Body of pancreas (tissue), 4 donors: Measurements from ENCODE around the gene FSTL1. TPM values are rescaled to one million over a fixed set of nuclear protein-coding genes. Genes with fewer than 3 reads are reported as not detected.

Experiments
- ATAC-seq: fragments of 150-250 bp; one replicate; pipeline ENCODE4 v1.9.1; 2016
- DNase-seq, 4 donors: peaks; one replicate each; pipeline ENCODE4 v3.0.0-alpha.2; 2019
- H3K27ac ChIP-seq, 4 donors: fragments of 200-600 bp; sonication (generic); 1 replicate in 3 of 4; 2 replicates in 1 of 4; pipeline versions ENCODE4 v1.5.1 to v1.6.1; 2016 to 2019; ENCODE audit warnings: mild to moderate bottlenecking in 1 of 4, mixed read lengths in 1 of 4, moderate library complexity in 1 of 4
- H3K27me3 ChIP-seq, 2 donors: fragments of 200-600 bp; sonication (generic); one replicate each; pipeline ENCODE4 v1.6.0; 2016; ENCODE audit warnings: mild to moderate bottlenecking in 1 of 2
- H3K36me3 ChIP-seq, 2 donors: fragments of 200-600 bp; sonication (generic); replicated peaks in 1 of 2; 2 replicates each; pipeline ENCODE4 v1.5.1; 2016; ENCODE audit warnings: low read depth in 2 of 2; ENCODE audit not compliant: insufficient read depth in 1 of 2
- H3K4me1 ChIP-seq: fragments of 200-600 bp; sonication (generic); one replicate; pipeline ENCODE4 v1.6.0; 2016
- H3K4me3 ChIP-seq, 2 donors: fragments of 200-600 bp; sonication (generic); 1 replicate in 1 of 2; 2 replicates in 1 of 2; pipeline ENCODE4 v1.5.1; 2016 to 2019
- H3K9me3 ChIP-seq, 3 donors: fragments of 200-600 bp; sonication (generic); 1 replicate in 2 of 3; 2 replicates in 1 of 3; pipeline ENCODE4 v1.5.1; 2016
- CTCF ChIP-seq, 7 experiments: fragments of 450-650 bp in 4 of 7; fragments of 200-600 bp in 3 of 7; sonication (generic) in 3 of 7; IDR thresholded peaks; one replicate each; pipeline ENCODE4 v1.5.1; 2016 to 2019; ENCODE audit warnings: antibody characterized with exemption in 7 of 7
- POLR2A ChIP-seq, 3 donors: fragments of 450-650 bp; IDR thresholded peaks; one replicate each; pipeline ENCODE4 v1.6.1; 2016; ENCODE audit warnings: antibody characterized with exemption in 3 of 3, mild to moderate bottlenecking in 2 of 3
- WGBS, 2 donors: methylation state at CpG; one replicate each; pipeline ENCODE4 v1.1.5; 2017; 5-methylcytosine and 5-hydroxymethylcytosine counted together
- intact Hi-C: fragments of 100-400 bp; cut with DNase I; formaldehyde crosslinking; loops from one replicate; pipeline ENCODE4 v1.15.1; 2023
- total RNA-seq, 2 donors: library from RNA; depleted of rRNA; stranded (reverse); fragments of >200 nt; gene quantifications; one replicate each; pipeline ENCODE4 v1.1.0, GENCODE V29; 2016

FSTL1 gene
- total RNA-seq, 2 donors from 2014 or later: 55.0 to 82.2 TPM

- intact Hi-C loops: no loop called here
- no peaks in the 10 kb centered on the region for H3K36me3 ChIP-seq
- peaks cover 20% of the 10 kb centered on the region for H3K4me1 ChIP-seq
- H3K27me3 ChIP-seq: no peaks in the 10 kb centered on the region
- TF ChIP-seq CTCF (IDR thresholded peaks at IDR 0.05) (no peak), POLR2A (IDR thresholded peaks at IDR 0.05) (no peak)
- DNase-seq: no peak
- peak overlapping the region in 1 of 4 donors; percentile 29 for H3K27ac ChIP-seq
- 62 to 67% methylated on average over 5 of the region's 5 CpGs for WGBS, 2 donors
- no peaks in the 10 kb centered on the region for H3K9me3 ChIP-seq
- H3K4me3 ChIP-seq: no peak overlapping the region
- ATAC-seq: no peak
These were observed 25.7 kb downstream of the FSTL1 start for GRCh38 chr3:120424976-120425570.

DNA sequence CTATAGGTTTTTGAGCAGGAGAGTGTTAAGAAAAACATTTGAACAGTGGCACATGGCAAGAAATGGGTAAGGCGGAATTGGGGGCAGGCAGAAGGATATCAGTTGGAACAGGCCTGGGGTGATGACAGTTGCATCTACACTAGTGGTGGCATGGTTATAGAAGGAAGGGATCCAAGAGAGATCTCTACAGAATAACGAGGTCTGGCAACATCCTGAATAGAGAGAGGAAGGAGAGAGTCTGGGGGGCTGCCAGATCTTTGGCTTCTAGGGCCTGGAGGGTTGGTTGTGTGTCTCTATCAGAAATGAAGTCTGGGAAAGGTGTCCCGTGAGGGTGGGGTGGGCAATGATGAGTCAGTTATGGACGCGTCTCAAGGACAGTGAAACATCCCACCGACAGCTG, 26.3 kb downstream of the FSTL1 start:
- peaks cover 20% of the 10 kb centered on the region for H3K4me1 ChIP-seq
- intact Hi-C loops: no loop called here
- no peaks in the 10 kb centered on the region for H3K27me3 ChIP-seq
- no peak for DNase-seq
- no peak for ATAC-seq
- H3K27ac ChIP-seq: no peak overlapping the region
- 75 to 79% methylated on average over 6 of the region's 6 CpGs for WGBS, 2 donors
- no peaks in the 10 kb centered on the region for H3K36me3 ChIP-seq
- H3K4me3 ChIP-seq: no peak overlapping the region
- no peaks in the 10 kb centered on the region for H3K9me3 ChIP-seq
- no peak for TF ChIP-seq POLR2A (IDR thresholded peaks at IDR 0.05)
- TF ChIP-seq CTCF (IDR thresholded peaks at IDR 0.05): no peak

DNA sequence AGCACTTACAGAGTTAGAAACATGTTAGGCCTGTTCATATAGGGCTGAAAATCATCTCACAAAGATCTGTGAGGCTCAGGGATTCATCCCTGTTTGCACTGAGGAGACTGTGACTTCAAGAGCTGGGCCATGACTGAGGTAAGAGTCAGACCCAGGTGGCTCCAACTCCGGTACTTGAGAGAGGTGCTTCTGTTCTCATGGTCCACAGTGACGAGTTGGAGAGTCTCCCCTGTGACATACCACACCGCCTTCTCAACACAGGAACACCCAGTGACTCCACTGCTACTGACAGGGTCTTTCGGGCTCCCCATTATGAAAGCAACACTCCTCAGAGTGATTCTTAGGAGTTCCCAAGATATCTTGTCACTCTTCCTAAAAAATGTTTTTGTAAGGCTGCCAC, 27.4 kb downstream of the FSTL1 start:
- Histone ChIP-seq H3K36me3 (no peaks in the 10 kb centered on the region), H3K4me1 (peaks cover 29% of the 10 kb centered on the region), H3K4me3 (no peak overlapping the region), H3K27me3 (no peaks in the 10 kb centered on the region), H3K9me3 (no peaks in the 10 kb centered on the region), H3K27ac (no peak overlapping the region)
- WGBS, 2 donors: 77 to 85% methylated on average over 4 of the region's 4 CpGs
- DNase-seq (no peak), ATAC-seq (no peak)
- TF ChIP-seq CTCF (IDR thresholded peaks at IDR 0.05): no peak
- TF ChIP-seq POLR2A (IDR thresholded peaks at IDR 0.05): no peak
- intact Hi-C loops: no loop called here

DNA sequence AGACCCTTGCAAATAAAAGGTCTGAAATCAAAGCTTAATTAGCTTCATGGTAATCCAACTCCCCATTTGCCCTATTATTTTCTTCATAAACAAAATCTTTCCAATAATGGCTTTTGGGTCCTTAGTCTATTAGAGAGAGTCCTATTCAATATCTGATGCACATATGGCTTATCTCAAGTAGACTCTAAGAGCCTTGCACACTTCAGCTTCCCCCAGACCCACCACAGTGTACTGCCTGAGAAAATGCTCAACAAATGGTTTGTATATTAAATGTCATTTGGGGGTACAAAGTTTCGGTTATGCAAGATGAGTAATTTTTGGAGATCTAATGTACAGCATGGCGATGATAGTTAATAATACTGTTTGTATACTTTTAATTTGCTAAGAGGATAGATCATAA, 28.9 kb downstream of the FSTL1 start:
- 89% methylated on average over 2 of the region's 2 CpGs for WGBS, 2 donors
- Histone ChIP-seq H3K27me3 (no peaks in the 10 kb centered on the region), H3K4me3 (no peak overlapping the region), H3K4me1 (peaks cover 40% of the 10 kb centered on the region), H3K36me3 (no peaks in the 10 kb centered on the region), H3K9me3 (no peaks in the 10 kb centered on the region), H3K27ac (peak overlapping the region in 1 of 4 donors; percentile 34)
- intact Hi-C loops: no loop called here
- DNase-seq: no peak
- no peak for TF ChIP-seq CTCF (IDR thresholded peaks at IDR 0.05)
- TF ChIP-seq POLR2A (IDR thresholded peaks at IDR 0.05): no peak
- no peak for ATAC-seq

- H3K9me3 ChIP-seq: no peaks in the 10 kb centered on the region
- intact Hi-C loops: no loop called here
- H3K4me3 ChIP-seq: no peak overlapping the region
- peak overlapping the region in 3 of 4 donors; percentile 30 to 36 (median 34) for H3K27ac ChIP-seq
- peak in 3 of 7 experiments; percentile 11 to 18 (median 15) for TF ChIP-seq CTCF (IDR thresholded peaks at IDR 0.05)
- no peak for TF ChIP-seq POLR2A (IDR thresholded peaks at IDR 0.05)
- no peak for ATAC-seq
- no peaks in the 10 kb centered on the region for H3K36me3 ChIP-seq
- no peaks in the 10 kb centered on the region for H3K27me3 ChIP-seq
- no peak for DNase-seq
- H3K4me1 ChIP-seq: peaks cover 38% of the 10 kb centered on the region
- whole genome bisulfite sequencing, 2 donors: 23 to 28% methylated on average over 6 of the region's 6 CpGs
These were observed 29.8 kb downstream of the FSTL1 start for GRCh38 chr3:120420928-120421551.
